Suprapubic skin (tissue), 4 donors: ENCODE data around the gene FBXL13. TPM values are rescaled to one million over a fixed set of nuclear protein-coding genes. Genes with fewer than 3 reads are reported as not detected.

Experiments used
- DNase-seq, 2 donors: peaks; one replicate each; pipeline ENCODE4 v3.0.0-alpha.2; 2019; ENCODE audit warnings: low spot score in 2 of 2
- H3K27ac ChIP-seq: fragments of 200-600 bp; sonication (generic); one replicate; pipeline ENCODE4 v1.5.1; 2019
- H3K27me3 ChIP-seq: fragments of 200-600 bp; sonication (generic); one replicate; pipeline ENCODE4 v1.5.1; 2019
- H3K36me3 ChIP-seq: fragments of 200-600 bp; sonication (generic); one replicate; pipeline ENCODE4 v1.5.1; 2019
- H3K4me1 ChIP-seq: fragments of 200-600 bp; sonication (generic); one replicate; pipeline ENCODE4 v1.5.1; 2019
- H3K4me3 ChIP-seq: fragments of 200-600 bp; sonication (generic); one replicate; pipeline ENCODE4 v1.5.1; 2019; ENCODE audit warnings: mild to moderate bottlenecking
- H3K9me3 ChIP-seq: fragments of 200-600 bp; sonication (generic); one replicate; pipeline ENCODE4 v1.5.1; 2019
- EP300 ChIP-seq: sonication (generic); formaldehyde crosslinking; IDR thresholded peaks from one replicate; pipeline ENCODE4 v1.6.1; 2017; ENCODE audit warnings: antibody characterized with exemption
- POLR2A ChIP-seq, 2 donors: fragments of 450-650 bp; IDR thresholded peaks; one replicate each; pipeline ENCODE4 v1.6.1; 2017; ENCODE audit warnings: antibody characterized with exemption in 2 of 2, mild to moderate bottlenecking in 2 of 2, moderate library complexity in 2 of 2
- POLR2AphosphoS5 ChIP-seq, 3 donors: sonication (generic); formaldehyde crosslinking; IDR thresholded peaks; one replicate each; pipeline ENCODE4 v1.6.1; 2017; ENCODE audit warnings: antibody characterized with exemption in 3 of 3
- WGBS: methylation state at CpG from one replicate; pipeline ENCODE4 v1.1.5; 2018; 5-methylcytosine and 5-hydroxymethylcytosine counted together
- total RNA-seq, 4 donors: library from RNA; depleted of rRNA; stranded (reverse); fragments of >200 nt; gene quantifications; one replicate each; pipeline ENCODE4 v1.1.0, GENCODE V29; 2016
- TF ChIP-seq, protein P1 (sequence below), 2 donors: fragments of 200-600 bp in 1 of 2; fragments of 450-650 bp in 1 of 2; sonication (generic) in 1 of 2; IDR thresholded peaks; one replicate each; pipeline ENCODE4 v1.5.1; 2016 to 2019; ENCODE audit warnings: antibody characterized with exemption in 2 of 2, mild to moderate bottlenecking in 1 of 2, moderate library complexity in 1 of 2

Gene FBXL13
- total RNA-seq, 4 donors from 2014 or later, result 0.30 to 1.4 (median 0.81) TPM

- no peaks in the 10 kb centered on the region for H3K36me3 ChIP-seq
- DNase-seq, result no peak
- peaks cover 16% of the 10 kb centered on the region for H3K4me1 ChIP-seq
- H3K9me3 ChIP-seq, result no peaks in the 10 kb centered on the region
- H3K4me3 ChIP-seq, result no peak overlapping the region
- H3K27me3 ChIP-seq, result no peaks in the 10 kb centered on the region
- no peak overlapping the region for H3K27ac ChIP-seq
- 80% methylated on average over 5 of the region's 5 CpGs for WGBS
- TF ChIP-seq POLR2A (IDR thresholded peaks at IDR 0.05) (no peak), EP300 (no peak), POLR2AphosphoS5 (IDR thresholded peaks at IDR 0.05) (no peak)
- TF ChIP-seq, protein P1, sequence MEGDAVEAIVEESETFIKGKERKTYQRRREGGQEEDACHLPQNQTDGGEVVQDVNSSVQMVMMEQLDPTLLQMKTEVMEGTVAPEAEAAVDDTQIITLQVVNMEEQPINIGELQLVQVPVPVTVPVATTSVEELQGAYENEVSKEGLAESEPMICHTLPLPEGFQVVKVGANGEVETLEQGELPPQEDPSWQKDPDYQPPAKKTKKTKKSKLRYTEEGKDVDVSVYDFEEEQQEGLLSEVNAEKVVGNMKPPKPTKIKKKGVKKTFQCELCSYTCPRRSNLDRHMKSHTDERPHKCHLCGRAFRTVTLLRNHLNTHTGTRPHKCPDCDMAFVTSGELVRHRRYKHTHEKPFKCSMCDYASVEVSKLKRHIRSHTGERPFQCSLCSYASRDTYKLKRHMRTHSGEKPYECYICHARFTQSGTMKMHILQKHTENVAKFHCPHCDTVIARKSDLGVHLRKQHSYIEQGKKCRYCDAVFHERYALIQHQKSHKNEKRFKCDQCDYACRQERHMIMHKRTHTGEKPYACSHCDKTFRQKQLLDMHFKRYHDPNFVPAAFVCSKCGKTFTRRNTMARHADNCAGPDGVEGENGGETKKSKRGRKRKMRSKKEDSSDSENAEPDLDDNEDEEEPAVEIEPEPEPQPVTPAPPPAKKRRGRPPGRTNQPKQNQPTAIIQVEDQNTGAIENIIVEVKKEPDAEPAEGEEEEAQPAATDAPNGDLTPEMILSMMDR (IDR thresholded peaks at IDR 0.05), result no peak
These were observed 176.1 kb downstream of the FBXL13 start for GRCh38 chr7:102898532-102898859.

GRCh38 chr7:102897856-102898531 is 176.6 kb downstream of the FBXL13 start:
- peaks cover 17% of the 10 kb centered on the region for H3K4me1 ChIP-seq
- TF ChIP-seq EP300 (no peak), POLR2A (IDR thresholded peaks at IDR 0.05) (no peak), POLR2AphosphoS5 (IDR thresholded peaks at IDR 0.05) (no peak)
- TF ChIP-seq, protein P1 (IDR thresholded peaks at IDR 0.05), result no peak
- H3K4me3 ChIP-seq, result no peak overlapping the region
- no peaks in the 10 kb centered on the region for H3K36me3 ChIP-seq
- H3K27ac ChIP-seq, result no peak overlapping the region
- no peaks in the 10 kb centered on the region for H3K27me3 ChIP-seq
- WGBS, result 85% methylated on average over 5 of the region's 5 CpGs
- H3K9me3 ChIP-seq, result no peaks in the 10 kb centered on the region
- DNase-seq, result no peak

GRCh38 chr7:102897211-102897631 is 177.4 kb downstream of the FBXL13 start:
- Histone ChIP-seq H3K27ac (no peak overlapping the region), H3K4me1 (peaks cover 25% of the 10 kb centered on the region), H3K4me3 (no peak overlapping the region), H3K27me3 (no peaks in the 10 kb centered on the region), H3K9me3 (no peaks in the 10 kb centered on the region), H3K36me3 (no peaks in the 10 kb centered on the region)
- DNase-seq, result no peak
- 40% methylated on average over 2 of the region's 2 CpGs for WGBS
- TF ChIP-seq POLR2AphosphoS5 (IDR thresholded peaks at IDR 0.05), result no peak
- TF ChIP-seq POLR2A (IDR thresholded peaks at IDR 0.05), result no peak
- TF ChIP-seq, protein P1 (IDR thresholded peaks at IDR 0.05), result no peak
- no peak for TF ChIP-seq EP300

GRCh38 chr7:102896585-102896984 is 178.0 kb downstream of the FBXL13 start:
- peak overlapping the region; percentile 21 for H3K27ac ChIP-seq
- DNase-seq, result no peak

DNA sequence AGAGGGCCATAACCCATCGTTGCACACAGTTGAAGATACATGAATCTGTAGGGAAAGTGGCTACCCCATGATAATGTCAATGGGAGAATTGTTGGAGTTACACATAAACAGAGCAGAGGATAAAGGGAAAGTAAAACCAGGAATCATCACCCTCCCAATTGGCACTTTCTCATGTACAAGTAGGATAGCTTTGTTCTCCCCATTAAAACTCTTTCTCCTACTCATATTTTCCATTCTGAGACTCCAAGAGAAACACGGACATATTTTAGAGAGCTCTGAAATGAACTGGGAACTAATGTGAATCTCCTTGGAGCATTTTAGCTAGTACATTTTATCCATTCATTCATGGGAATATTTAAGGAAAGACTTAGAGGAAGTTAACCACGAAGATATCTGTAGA is 179.0 kb downstream of the FBXL13 start:
- Histone ChIP-seq H3K27me3 (no peaks in the 10 kb centered on the region), H3K4me3 (no peak overlapping the region), H3K36me3 (no peaks in the 10 kb centered on the region), H3K4me1 (peaks cover 40% of the 10 kb centered on the region), H3K9me3 (no peaks in the 10 kb centered on the region), H3K27ac (no peak overlapping the region)
- no peak for TF ChIP-seq EP300
- TF ChIP-seq, protein P1 (IDR thresholded peaks at IDR 0.05), result no peak
- no peak for TF ChIP-seq POLR2A (IDR thresholded peaks at IDR 0.05)
- no peak for TF ChIP-seq POLR2AphosphoS5 (IDR thresholded peaks at IDR 0.05)
- 62% methylated on average over 3 of the region's 3 CpGs for WGBS
- DNase-seq, result no peak

More at GRCh38 chr7:102896585-102896984, 178.0 kb downstream of the FBXL13 start:
- H3K4me3 ChIP-seq, result no peak overlapping the region
- no peaks in the 10 kb centered on the region for H3K9me3 ChIP-seq
- TF ChIP-seq POLR2AphosphoS5 (IDR thresholded peaks at IDR 0.05) (no peak), EP300 (no peak), POLR2A (IDR thresholded peaks at IDR 0.05) (no peak)
- TF ChIP-seq, protein P1 (IDR thresholded peaks at IDR 0.05), result no peak
- no peaks in the 10 kb centered on the region for H3K36me3 ChIP-seq
- H3K4me1 ChIP-seq, result peaks cover 30% of the 10 kb centered on the region
- no peaks in the 10 kb centered on the region for H3K27me3 ChIP-seq
